GM12874 (cell line): ENCODE measurements around the gene RFWD3.

ENCODE experiments used
- TF ChIP-seq, protein P1 (sequence below): IDR thresholded peaks from 2 replicates; pipeline ENCODE4 v1.5.1; 2011; ENCODE audit warnings: low read depth, mild to moderate bottlenecking, control low read depth, low read length, moderate library complexity; ENCODE audit not compliant: insufficient read depth

The RFWD3 gene

DNA sequence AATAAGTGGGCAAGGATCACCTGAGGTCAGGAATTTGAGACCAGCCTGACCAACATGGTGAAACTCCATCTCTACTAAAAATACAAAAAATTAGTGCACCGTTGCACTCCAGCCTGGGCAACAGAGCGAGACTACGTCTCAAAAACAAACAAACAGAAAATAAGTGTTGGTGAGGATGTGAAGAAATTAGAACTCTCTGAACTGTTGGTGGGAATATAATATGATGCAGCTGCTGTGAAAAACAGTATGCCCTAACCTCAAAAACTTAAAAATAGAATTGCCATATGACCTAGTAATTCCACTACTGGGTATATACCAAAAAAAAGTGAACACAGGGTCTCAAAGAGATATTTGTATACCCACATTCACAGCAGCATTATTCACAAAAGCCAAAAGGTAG is 85.8 kb downstream of the RFWD3 start:
- TF ChIP-seq, protein P1, sequence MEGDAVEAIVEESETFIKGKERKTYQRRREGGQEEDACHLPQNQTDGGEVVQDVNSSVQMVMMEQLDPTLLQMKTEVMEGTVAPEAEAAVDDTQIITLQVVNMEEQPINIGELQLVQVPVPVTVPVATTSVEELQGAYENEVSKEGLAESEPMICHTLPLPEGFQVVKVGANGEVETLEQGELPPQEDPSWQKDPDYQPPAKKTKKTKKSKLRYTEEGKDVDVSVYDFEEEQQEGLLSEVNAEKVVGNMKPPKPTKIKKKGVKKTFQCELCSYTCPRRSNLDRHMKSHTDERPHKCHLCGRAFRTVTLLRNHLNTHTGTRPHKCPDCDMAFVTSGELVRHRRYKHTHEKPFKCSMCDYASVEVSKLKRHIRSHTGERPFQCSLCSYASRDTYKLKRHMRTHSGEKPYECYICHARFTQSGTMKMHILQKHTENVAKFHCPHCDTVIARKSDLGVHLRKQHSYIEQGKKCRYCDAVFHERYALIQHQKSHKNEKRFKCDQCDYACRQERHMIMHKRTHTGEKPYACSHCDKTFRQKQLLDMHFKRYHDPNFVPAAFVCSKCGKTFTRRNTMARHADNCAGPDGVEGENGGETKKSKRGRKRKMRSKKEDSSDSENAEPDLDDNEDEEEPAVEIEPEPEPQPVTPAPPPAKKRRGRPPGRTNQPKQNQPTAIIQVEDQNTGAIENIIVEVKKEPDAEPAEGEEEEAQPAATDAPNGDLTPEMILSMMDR = no peak

DNA sequence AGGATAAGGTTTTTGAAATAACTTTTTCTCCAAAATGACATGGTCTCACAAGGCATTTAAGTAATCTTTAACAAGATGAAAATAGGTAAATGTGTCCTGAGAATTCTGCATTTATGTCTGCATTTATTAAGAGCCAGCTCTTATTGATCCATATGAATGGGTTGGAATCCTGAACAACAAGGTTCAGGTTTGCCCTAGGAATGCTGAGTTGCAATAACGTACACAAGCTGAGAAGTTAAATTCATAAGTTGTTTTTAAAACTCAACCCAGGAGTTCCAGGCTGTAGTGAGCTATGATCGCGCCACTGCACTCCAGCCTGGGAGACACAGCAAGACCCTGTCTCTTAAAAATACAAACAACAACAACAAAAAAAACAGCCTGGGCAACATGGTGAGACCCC is 87.8 kb downstream of the RFWD3 start:
- TF ChIP-seq, protein P1 = no peak

DNA sequence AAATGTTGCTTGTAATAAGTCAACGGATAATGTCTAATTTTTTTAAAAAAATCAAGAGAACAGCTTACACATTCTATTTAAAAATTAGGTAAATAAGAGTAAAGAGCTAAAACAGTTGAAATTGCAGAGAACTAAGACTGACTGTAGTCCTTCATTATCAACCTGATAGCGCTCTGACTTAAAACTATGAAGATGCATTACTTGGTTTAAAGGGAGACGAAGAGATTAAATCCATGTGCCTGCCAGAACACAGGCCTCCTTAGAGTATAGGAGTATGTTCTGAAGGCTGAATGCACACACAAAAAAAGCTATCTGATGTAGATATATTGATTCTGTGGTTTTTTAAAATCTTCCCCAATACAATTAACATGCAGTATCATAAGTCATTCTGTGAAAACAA is 88.2 kb downstream of the RFWD3 start:
- TF ChIP-seq, protein P1 = no peak

DNA sequence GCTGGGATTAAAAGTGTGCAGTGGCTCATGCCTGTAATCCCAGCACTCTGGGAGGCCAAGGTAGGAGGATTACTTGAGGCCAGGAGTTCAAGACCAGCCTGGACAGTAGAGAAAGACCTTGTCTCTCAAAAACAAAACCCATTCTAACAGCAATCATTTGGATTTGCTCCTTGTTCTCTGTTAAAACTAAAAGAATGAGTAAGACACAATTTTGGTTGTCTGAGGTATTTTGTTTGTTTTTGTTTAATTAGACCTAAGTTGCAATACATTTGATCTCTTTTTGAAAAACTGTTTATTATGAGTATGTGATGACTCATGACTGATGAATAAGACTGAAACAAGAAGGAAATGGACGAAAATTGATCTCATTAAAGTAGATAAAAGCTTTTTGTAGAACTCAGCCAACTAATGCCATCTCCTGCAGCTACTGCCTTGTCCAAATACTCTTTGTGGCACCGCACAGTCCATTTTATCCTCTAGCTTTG is 88.8 kb downstream of the RFWD3 start:
- TF ChIP-seq, protein P1 = no peak

DNA sequence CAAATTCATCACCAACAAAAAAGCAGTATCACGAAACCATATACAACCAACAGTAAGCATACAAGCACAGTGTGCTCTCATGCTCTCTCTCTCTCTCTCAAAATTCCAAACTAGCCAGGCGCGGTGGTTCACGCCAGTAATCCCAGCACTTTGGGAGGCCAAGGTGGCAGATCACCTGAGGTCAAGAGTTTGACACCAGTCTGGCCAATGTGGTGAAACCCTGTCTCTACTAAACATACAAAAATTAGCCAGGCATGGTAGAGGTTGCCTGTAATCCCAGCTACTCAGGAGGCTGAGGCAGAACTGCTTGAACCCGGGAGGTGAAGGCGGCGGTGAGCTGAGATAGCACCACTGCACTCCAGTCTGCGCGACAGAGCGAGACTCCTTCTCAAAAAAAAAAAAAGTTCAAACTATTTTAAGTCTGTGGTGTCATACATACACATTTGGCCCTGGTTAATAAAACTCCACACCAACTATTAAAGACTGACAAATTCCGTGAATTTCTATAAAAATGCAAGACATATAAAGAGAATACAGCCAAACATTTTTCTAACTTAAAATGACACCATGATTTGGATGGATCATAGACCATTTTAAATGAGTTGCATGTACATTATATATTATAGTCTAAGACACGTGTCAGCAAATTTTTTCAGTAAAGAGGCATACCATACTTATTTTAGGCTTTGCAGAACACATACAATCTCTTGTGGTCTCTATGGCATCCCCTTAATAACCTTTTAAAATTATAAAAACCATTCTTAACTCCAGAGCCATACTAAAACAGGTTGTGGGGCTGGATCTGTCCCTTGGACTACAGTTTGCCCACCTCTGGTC is 90.7 kb downstream of the RFWD3 start:
- TF ChIP-seq, protein P1 = no peak

DNA sequence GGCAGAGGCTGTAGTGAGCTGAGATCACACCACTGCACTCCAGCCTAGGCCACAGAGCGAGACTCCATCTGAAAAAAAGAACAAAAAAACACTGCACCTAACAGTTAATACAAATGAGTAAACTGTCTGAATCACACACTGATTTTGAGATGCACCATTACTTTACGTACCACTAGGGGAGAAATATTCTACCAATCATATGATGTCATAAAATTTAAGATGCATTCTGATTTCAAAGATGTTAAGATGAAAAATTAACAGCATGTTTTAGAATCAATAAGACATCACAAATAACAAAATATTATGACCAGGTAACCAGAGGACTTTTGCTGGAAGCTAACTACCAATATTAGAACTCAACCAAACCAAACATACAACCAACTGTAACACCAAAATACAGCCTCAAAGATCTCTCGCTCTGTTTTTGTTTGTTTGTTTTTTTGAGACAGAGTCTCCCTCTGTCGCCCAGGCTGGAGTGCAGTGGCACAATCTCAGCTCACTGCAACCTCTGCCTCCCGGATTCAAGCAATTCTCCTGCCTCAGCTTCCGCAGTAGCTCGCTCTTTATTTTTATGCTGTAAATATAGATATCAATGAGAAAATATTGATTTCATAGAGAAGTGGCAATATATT is 91.4 kb downstream of the RFWD3 start:
- TF ChIP-seq, protein P1 = no peak

DNA sequence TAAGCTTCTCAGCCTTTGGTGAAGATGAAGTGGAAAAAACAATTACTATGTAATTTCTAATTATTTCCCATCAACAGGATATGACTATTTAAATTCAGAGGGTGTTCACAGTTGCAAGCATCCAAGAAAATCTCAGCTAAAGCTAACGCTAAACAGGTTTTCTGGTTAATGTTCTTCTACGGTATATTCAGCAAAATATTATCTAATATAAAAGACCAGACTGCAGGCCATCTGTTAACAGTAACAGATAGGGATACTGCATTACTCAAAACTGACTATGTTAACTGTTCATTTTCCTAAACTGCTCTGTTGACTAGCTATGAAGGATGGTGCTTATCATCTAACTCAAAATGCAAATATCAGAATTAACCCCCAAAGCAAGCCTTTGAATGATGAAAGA is 92.5 kb downstream of the RFWD3 start:
- TF ChIP-seq, protein P1 = no peak
